Measurements from ENCODE around the gene ANO1. TPM values are rescaled to one million over a fixed set of nuclear protein-coding genes. Genes with fewer than 3 reads are reported as not detected.

The ANO1 gene
- total RNA-seq, 2 experiments from 2014 or later, result not detected

DNA sequence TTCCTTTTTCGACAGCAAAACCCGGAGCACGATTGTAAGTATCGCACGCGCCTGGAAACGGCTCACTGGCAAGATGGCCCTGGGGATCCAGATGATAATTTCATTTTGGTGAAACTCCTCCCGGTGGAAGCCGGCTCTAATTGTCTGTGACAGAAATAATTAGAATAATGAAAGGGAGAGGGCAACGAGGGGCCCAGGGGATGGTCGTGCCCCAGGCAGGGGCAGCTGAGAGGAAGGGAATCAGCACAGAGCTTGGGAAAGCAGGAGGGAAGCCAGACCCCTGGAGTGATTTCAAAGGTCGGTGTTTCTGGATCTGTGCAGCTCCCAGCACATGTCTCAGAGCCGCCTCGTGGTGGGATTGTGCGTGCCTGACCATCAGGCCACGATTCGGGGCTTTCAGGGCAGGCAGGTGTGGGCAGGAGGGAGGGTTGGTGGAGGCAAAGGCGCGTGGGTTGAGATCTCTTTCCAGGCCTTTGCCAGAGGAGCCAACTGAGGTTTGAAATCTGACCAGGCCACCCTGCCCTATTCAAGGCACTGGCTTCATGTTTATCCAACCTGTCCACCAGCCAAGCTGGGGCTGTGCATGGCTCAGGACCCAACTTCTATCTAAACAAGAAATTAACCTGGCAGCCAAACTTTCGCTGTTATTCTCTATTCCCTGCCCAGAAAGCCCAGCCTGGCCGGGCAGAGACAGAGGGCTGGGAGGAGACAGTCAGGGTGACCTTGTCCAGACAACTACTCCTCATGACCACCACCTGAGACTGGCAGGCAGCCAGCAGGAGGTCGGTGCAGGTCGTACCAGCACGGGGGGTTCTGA, 27.8 kb downstream of the ANO1 start:
- POLR2A ChIA-PET, result no interaction called here
- TF ChIP-seq, protein P1, sequence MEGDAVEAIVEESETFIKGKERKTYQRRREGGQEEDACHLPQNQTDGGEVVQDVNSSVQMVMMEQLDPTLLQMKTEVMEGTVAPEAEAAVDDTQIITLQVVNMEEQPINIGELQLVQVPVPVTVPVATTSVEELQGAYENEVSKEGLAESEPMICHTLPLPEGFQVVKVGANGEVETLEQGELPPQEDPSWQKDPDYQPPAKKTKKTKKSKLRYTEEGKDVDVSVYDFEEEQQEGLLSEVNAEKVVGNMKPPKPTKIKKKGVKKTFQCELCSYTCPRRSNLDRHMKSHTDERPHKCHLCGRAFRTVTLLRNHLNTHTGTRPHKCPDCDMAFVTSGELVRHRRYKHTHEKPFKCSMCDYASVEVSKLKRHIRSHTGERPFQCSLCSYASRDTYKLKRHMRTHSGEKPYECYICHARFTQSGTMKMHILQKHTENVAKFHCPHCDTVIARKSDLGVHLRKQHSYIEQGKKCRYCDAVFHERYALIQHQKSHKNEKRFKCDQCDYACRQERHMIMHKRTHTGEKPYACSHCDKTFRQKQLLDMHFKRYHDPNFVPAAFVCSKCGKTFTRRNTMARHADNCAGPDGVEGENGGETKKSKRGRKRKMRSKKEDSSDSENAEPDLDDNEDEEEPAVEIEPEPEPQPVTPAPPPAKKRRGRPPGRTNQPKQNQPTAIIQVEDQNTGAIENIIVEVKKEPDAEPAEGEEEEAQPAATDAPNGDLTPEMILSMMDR (IDR thresholded peaks at IDR 0.05), result no peak
- CTCF ChIA-PET, result no interaction called here
- no peaks in the 10 kb centered on the region for H3K9me3 ChIP-seq (ENCODE audit: control insufficient read depth in 1 of 2, insufficient read depth in 1 of 2, low read length in 2 of 2)
- intact Hi-C loops (cut with DNase I, micrococcal nuclease), result no loop called here
- Mint-ChIP-seq H3K9me3 (no peaks in the 10 kb centered on the region), H3K27me3 (peaks cover 9% of the 10 kb centered on the region), H3K36me3 (ENCODE audit: low read depth) (no peaks in the 10 kb centered on the region), H3K4me3 (no peak overlapping the region), H3K4me1 (ENCODE audit: low read depth) (no peaks in the 10 kb centered on the region), H3K27ac (no peak overlapping the region)
- ATAC-seq (ENCODE audit: poor library complexity) (no peak), DNase-seq (no peak)
- H3K36me3 ChIP-seq (ENCODE audit: insufficient read depth, low read length), result no peaks in the 10 kb centered on the region
- H3K4me1 ChIP-seq (ENCODE audit: insufficient read depth, low read length), result no peaks in the 10 kb centered on the region
- H3K27ac ChIP-seq (ENCODE audit: low read depth in 1 of 2, low read length in 2 of 2), result no peak overlapping the region
- H3K27me3 ChIP-seq (ENCODE audit: control insufficient read depth in 1 of 2, insufficient read depth in 2 of 2, low read length in 2 of 2), result no peaks in the 10 kb centered on the region
- H3K4me3 ChIP-seq (ENCODE audit: low read length), result no peak overlapping the region

DNA sequence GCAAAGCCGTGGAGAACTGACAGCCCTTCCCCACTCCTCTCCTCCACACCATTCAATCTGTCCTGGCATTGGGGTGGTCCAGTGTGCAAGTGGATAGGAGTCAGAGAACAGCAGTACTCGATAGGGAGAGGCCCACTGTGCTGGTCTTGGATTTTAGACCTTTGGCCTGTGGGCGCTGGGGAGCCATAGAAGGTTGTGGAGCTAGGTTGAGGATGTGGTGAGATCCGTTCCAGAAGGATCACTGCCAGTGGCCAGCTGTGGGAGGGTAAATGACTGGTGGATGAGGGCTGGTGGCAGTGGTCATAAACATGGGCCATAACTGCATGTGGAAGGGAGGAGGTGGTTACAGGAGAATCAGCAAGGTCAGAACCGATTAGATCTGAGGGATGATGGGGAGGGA, 28.6 kb downstream of the ANO1 start:
- Histone ChIP-seq H3K4me3 (ENCODE audit: low read length) (no peak overlapping the region), H3K4me1 (ENCODE audit: insufficient read depth, low read length) (no peaks in the 10 kb centered on the region), H3K36me3 (ENCODE audit: insufficient read depth, low read length) (no peaks in the 10 kb centered on the region), H3K27me3 (ENCODE audit: control insufficient read depth in 1 of 2, insufficient read depth in 2 of 2, low read length in 2 of 2) (no peaks in the 10 kb centered on the region), H3K9me3 (ENCODE audit: control insufficient read depth in 1 of 2, insufficient read depth in 1 of 2, low read length in 2 of 2) (no peaks in the 10 kb centered on the region), H3K27ac (ENCODE audit: low read depth in 1 of 2, low read length in 2 of 2) (no peak overlapping the region)
- H3K9me3 Mint-ChIP-seq, result no peaks in the 10 kb centered on the region
- DNase-seq, result no peak
- intact Hi-C loops (cut with DNase I, micrococcal nuclease), result no loop called here
- H3K27me3 Mint-ChIP-seq, result peaks cover 6% of the 10 kb centered on the region
- CTCF ChIA-PET, result no interaction called here
- no peaks in the 10 kb centered on the region for H3K4me1 Mint-ChIP-seq (ENCODE audit: low read depth)
- H3K27ac Mint-ChIP-seq, result no peak overlapping the region
- no peak for ATAC-seq (ENCODE audit: poor library complexity)
- no peaks in the 10 kb centered on the region for H3K36me3 Mint-ChIP-seq (ENCODE audit: low read depth)
- POLR2A ChIA-PET, result no interaction called here
- no peak overlapping the region for H3K4me3 Mint-ChIP-seq
- TF ChIP-seq, protein P1 (IDR thresholded peaks at IDR 0.05), result no peak

DNA sequence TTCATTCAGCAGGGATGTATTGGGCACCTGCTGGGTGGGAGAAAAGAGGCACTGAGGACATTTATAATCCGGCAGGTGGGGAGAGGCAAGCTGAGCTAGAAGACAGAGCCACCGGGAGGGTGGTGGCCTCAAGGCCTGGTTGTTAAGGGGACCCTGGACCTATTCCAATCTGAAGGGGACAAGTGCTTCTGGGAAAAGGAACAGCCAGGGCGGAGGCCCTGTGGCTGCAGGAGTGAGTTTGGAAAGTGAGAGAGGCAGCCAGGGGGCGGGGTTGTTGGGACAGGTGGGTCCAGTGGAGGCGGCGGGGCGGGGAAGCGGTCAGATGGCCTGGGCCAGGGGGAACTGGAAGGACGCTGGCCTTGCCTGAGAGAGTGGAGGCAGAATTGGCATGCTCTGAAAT, 29.1 kb downstream of the ANO1 start:
- no peaks in the 10 kb centered on the region for H3K4me1 Mint-ChIP-seq (ENCODE audit: low read depth)
- H3K36me3 ChIP-seq (ENCODE audit: insufficient read depth, low read length), result no peaks in the 10 kb centered on the region
- TF ChIP-seq, protein P1 (IDR thresholded peaks at IDR 0.05), result no peak
- POLR2A ChIA-PET, result no interaction called here
- no peak overlapping the region for H3K27ac ChIP-seq (ENCODE audit: low read depth in 1 of 2, low read length in 2 of 2)
- H3K36me3 Mint-ChIP-seq (ENCODE audit: low read depth), result no peaks in the 10 kb centered on the region
- no peak overlapping the region for H3K4me3 Mint-ChIP-seq
- CTCF ChIA-PET, result no interaction called here
- H3K27me3 ChIP-seq (ENCODE audit: control insufficient read depth in 1 of 2, insufficient read depth in 2 of 2, low read length in 2 of 2), result no peaks in the 10 kb centered on the region
- H3K9me3 Mint-ChIP-seq, result no peaks in the 10 kb centered on the region
- no peak overlapping the region for H3K27ac Mint-ChIP-seq
- ATAC-seq (ENCODE audit: poor library complexity) (no peak), DNase-seq (no peak)
- intact Hi-C loops (cut with DNase I, micrococcal nuclease), result no loop called here
- no peak overlapping the region for H3K4me3 ChIP-seq (ENCODE audit: low read length)
- peaks cover 5% of the 10 kb centered on the region for H3K27me3 Mint-ChIP-seq
- no peaks in the 10 kb centered on the region for H3K4me1 ChIP-seq (ENCODE audit: insufficient read depth, low read length)
- no peaks in the 10 kb centered on the region for H3K9me3 ChIP-seq (ENCODE audit: control insufficient read depth in 1 of 2, insufficient read depth in 1 of 2, low read length in 2 of 2)

Data from CD4-positive, alpha-beta T cell (primary cell).